Transverse colon (tissue), 4 donors: ENCODE measurements around the gene PIK3R5. TPM values are rescaled to one million over a fixed set of nuclear protein-coding genes. Genes with fewer than 3 reads are reported as not detected.

Experiments
- DNase-seq: peaks from one replicate; pipeline ENCODE4 v3.0.0-alpha.2; 2019
- H3K27ac ChIP-seq, 4 donors: fragments of 200-600 bp; sonication (generic); 2 replicates each; pipeline ENCODE4 v1.5.1; 2016 to 2018; ENCODE audit warnings: inconsistent platforms in 4 of 4
- H3K27me3 ChIP-seq: fragments of 200-600 bp; sonication (generic); 2 replicates; pipeline ENCODE4 v1.5.1; 2017; ENCODE audit warnings: inconsistent platforms
- H3K36me3 ChIP-seq, 4 donors: fragments of 200-600 bp; sonication (generic); 2 replicates each; pipeline ENCODE4 v1.5.1; 2017 to 2019; ENCODE audit warnings: inconsistent platforms in 4 of 4
- H3K4me1 ChIP-seq, 4 donors: fragments of 200-600 bp; sonication (generic); 2 replicates each; pipeline ENCODE4 v1.5.1; 2017 to 2020; ENCODE audit warnings: inconsistent platforms in 4 of 4
- H3K4me3 ChIP-seq, 4 donors: fragments of 200-600 bp; sonication (generic); 1 replicate in 1 of 4; 2 replicates in 3 of 4; pipeline versions ENCODE4 v1.5.1 to v1.6.1; 2017 to 2019; ENCODE audit warnings: inconsistent platforms in 4 of 4
- H3K9me3 ChIP-seq, 2 donors: fragments of 200-600 bp; sonication (generic); 2 replicates each; pipeline ENCODE4 v1.5.1; 2017 to 2019; ENCODE audit warnings: inconsistent platforms in 2 of 2
- EP300 ChIP-seq: sonication (generic); formaldehyde crosslinking; IDR thresholded peaks from one replicate; pipeline ENCODE4 v1.6.1; 2017; ENCODE audit warnings: antibody characterized with exemption, low read depth
- POLR2A ChIP-seq: fragments of 450-650 bp; IDR thresholded peaks from one replicate; pipeline ENCODE4 v1.6.1; 2016; ENCODE audit warnings: antibody characterized with exemption, mild to moderate bottlenecking, moderate library complexity
- POLR2AphosphoS5 ChIP-seq, 3 donors: sonication (generic); formaldehyde crosslinking; IDR thresholded peaks; one replicate each; pipeline ENCODE4 v1.6.1; 2016; ENCODE audit warnings: antibody characterized with exemption in 3 of 3
- WGBS, 2 donors: methylation state at CpG; one replicate each; pipeline ENCODE4 v1.1.5; 2018; ENCODE audit warnings: low coverage in 1 of 2; 5-methylcytosine and 5-hydroxymethylcytosine counted together
- in situ Hi-C, 4 donors: fragments of 200-750 bp; cut with MboI; loops; one replicate each; pipeline versions ENCODE4 v1.15.0 to v1.15.1; 2017; ENCODE audit warnings: low sequenced_read_pairs in 3 of 4, low pct_ligation_motif_present in 1 of 4, low pct_unique_long_range_greater_than_20kb in 1 of 4
- intact Hi-C: fragments of 100-400 bp; cut with DNase I; formaldehyde crosslinking; loops from one replicate; pipeline ENCODE4 v1.15.1; 2023; ENCODE audit warnings: low total_unique reads
- total RNA-seq, 4 donors: library from RNA; depleted of rRNA; stranded (reverse); fragments of >200 nt; gene quantifications; one replicate each; pipeline ENCODE4 v1.1.0, GENCODE V29; 2016
- TF ChIP-seq, protein P1 (sequence below), 5 experiments: fragments of 200-600 bp in 3 of 5; fragments of 450-650 bp in 2 of 5; sonication (generic) in 3 of 5; IDR thresholded peaks; 1 replicate in 2 of 5; 2 replicates in 3 of 5; pipeline ENCODE4 v1.5.1; 2016 to 2017; ENCODE audit warnings: antibody characterized with exemption in 5 of 5, inconsistent platforms in 3 of 5, mild to moderate bottlenecking in 2 of 5, moderate library complexity in 1 of 5

The PIK3R5 gene
- total RNA-seq, 4 donors from 2014 or later = 0.40 to 16.1 (median 10.4) TPM

DNA sequence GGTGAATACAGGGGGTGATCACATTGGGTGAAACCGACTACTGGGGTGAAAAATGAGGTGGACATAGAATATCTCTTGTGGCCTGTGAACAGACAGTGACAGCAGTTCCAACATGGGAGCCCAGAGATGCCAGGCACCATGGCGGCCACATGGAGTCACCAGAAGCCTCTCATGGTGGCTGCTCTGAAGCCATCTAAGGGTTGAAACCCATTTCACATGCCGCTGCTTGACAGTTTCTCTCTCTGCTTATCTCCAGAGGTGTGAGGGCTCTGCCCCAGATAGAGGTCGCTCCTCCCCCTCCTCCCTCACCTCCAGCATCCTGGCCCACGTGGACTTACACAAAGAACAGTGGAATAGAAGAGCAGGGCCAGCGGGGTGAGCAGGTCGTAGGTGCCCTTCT lies 60.2 kb downstream of the PIK3R5 start:
- intact Hi-C loops = no loop called here
- TF ChIP-seq POLR2AphosphoS5 (IDR thresholded peaks at IDR 0.05) = no peak
- TF ChIP-seq, protein P1, sequence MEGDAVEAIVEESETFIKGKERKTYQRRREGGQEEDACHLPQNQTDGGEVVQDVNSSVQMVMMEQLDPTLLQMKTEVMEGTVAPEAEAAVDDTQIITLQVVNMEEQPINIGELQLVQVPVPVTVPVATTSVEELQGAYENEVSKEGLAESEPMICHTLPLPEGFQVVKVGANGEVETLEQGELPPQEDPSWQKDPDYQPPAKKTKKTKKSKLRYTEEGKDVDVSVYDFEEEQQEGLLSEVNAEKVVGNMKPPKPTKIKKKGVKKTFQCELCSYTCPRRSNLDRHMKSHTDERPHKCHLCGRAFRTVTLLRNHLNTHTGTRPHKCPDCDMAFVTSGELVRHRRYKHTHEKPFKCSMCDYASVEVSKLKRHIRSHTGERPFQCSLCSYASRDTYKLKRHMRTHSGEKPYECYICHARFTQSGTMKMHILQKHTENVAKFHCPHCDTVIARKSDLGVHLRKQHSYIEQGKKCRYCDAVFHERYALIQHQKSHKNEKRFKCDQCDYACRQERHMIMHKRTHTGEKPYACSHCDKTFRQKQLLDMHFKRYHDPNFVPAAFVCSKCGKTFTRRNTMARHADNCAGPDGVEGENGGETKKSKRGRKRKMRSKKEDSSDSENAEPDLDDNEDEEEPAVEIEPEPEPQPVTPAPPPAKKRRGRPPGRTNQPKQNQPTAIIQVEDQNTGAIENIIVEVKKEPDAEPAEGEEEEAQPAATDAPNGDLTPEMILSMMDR (IDR thresholded peaks at IDR 0.05) = no peak
- TF ChIP-seq POLR2A = no peak
- TF ChIP-seq EP300 = no peak
- no peak for DNase-seq
- in situ Hi-C loops = no loop called here
- Histone ChIP-seq H3K27me3 (no peaks in the 10 kb centered on the region), H3K9me3 (no peaks in the 10 kb centered on the region), H3K27ac (no peak overlapping the region), H3K36me3 (no peaks in the 10 kb centered on the region), H3K4me3 (no peak overlapping the region), H3K4me1 (no peaks in the 10 kb centered on the region)
- 84% methylated on average over 7 of the region's 7 CpGs; no CpG with 5 or more reads in 1 of the 2 donors for WGBS, 2 donors

DNA sequence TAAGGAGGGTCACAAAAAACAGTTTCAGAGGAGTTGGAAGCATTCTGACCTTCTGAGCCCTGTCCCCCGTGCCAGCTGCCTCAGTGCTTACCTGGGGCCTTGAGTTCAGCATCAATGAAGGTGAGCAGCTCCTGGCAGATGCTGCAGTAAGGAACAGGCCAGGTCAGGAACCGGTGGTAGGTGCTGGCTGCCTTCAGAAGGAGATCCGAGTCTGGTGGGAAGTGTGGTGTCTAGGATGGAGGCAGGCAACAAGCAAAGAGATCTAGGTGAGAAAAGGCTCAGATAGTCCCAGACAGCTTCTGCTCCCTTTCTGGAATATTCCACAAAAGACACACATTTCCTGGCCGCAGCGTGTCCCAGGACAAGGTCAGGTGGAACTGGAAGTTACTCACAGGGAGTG lies 60.8 kb downstream of the PIK3R5 start:
- Histone ChIP-seq H3K27ac (no peak overlapping the region), H3K27me3 (no peaks in the 10 kb centered on the region), H3K4me3 (no peak overlapping the region), H3K9me3 (no peaks in the 10 kb centered on the region), H3K4me1 (no peaks in the 10 kb centered on the region), H3K36me3 (no peaks in the 10 kb centered on the region)
- in situ Hi-C loops (no loop called here), intact Hi-C loops (no loop called here)
- TF ChIP-seq, protein P1 (IDR thresholded peaks at IDR 0.05) = no peak
- TF ChIP-seq POLR2AphosphoS5 (IDR thresholded peaks at IDR 0.05) = no peak
- no peak for TF ChIP-seq POLR2A
- no peak for TF ChIP-seq EP300
- DNase-seq = no peak
- WGBS, 2 donors = 93% methylated on average over 5 of the region's 5 CpGs; no CpG with 5 or more reads in 1 of the 2 donors

DNA sequence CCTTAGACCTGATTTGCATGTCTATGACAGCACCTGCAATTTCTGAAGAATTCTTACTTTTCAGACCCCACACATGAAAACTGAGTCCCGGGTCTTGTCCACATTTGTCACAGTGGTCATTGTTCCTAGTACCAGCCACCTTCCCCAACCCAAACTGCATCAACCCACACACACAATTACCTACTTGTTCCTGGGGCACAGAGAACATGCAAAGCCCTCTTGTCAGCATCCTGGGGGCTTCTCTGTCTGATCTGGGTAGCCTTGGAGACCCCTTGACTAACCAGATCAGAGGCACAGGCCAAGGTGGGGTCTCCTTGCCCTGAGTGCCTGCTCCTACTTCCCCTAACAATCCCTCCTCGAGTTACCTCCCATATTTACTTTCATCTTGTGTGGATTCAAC lies 61.3 kb downstream of the PIK3R5 start:
- Histone ChIP-seq H3K36me3 (no peaks in the 10 kb centered on the region), H3K4me3 (no peak overlapping the region), H3K27ac (no peak overlapping the region), H3K9me3 (no peaks in the 10 kb centered on the region), H3K4me1 (no peaks in the 10 kb centered on the region), H3K27me3 (no peaks in the 10 kb centered on the region)
- TF ChIP-seq POLR2A = no peak
- no peak for TF ChIP-seq POLR2AphosphoS5 (IDR thresholded peaks at IDR 0.05)
- no peak for TF ChIP-seq EP300
- TF ChIP-seq, protein P1 (IDR thresholded peaks at IDR 0.05) = no peak
- intact Hi-C loops (no loop called here), in situ Hi-C loops (no loop called here)
- 61% methylated on average over 2 of the region's 2 CpGs; no CpG with 5 or more reads in 1 of the 2 donors for WGBS, 2 donors
- DNase-seq = no peak

DNA sequence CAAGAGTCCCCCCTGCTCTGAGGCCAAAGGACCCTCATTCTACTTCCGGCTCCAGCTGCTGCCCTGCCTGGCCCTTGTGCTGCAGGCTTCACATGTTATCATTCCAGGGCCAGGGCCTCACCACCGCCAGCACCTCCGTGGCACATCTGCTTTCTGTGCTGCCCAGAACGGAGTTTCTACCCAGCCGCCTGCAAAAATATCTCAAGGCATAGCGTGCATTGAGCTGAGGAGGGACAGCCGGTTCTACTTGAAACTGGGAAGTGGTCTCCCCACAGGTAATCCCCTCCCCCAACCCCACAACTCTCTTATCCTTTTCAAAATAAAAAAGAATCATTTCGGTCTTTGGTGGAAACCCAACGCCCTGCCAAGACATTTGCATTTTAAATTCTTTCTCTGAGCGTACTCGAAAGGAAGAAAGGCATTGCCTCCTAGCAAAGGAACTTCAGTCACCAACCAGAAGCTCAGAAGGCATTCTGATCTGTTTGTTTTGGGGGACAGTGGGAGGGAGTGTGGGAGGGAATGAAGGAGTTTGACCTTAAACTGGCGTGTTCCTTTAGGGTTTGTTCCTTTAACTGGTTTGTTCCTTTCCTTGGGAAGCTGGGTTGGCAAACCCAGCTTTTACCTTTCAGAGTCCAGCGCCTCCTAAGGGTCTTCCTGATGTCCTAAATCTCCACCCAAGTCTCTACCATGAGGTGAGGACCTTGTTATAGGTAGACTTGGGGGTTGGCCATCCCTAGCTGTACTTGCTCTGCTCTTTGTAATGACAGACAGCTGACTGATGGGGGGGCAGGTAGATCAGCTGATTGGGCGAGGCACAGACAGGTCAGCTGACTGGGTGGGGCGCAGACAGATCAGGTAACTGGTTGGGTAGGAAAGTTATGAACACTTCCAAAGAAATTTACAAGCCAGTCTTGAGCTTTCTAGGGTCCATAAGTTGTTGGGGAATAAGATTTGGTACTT lies 64.6 kb downstream of the PIK3R5 start:
- Histone ChIP-seq H3K9me3 (no peaks in the 10 kb centered on the region), H3K36me3 (no peaks in the 10 kb centered on the region), H3K27me3 (no peaks in the 10 kb centered on the region), H3K4me1 (no peaks in the 10 kb centered on the region), H3K4me3 (no peak overlapping the region), H3K27ac (no peak overlapping the region)
- no peak for TF ChIP-seq POLR2AphosphoS5 (IDR thresholded peaks at IDR 0.05)
- TF ChIP-seq POLR2A = no peak
- no peak for TF ChIP-seq EP300
- TF ChIP-seq, protein P1 (IDR thresholded peaks at IDR 0.05) = no peak
- in situ Hi-C loops = no loop called here
- no peak for DNase-seq
- 59 to 69% methylated on average over 9 to 15 of the region's 15 CpGs for WGBS, 2 donors
- intact Hi-C loops = no loop called here
